ENCODE data around the gene SLC22A5.
A peak's percentile ranks its signal among the peaks of the same experiment; 100 is the strongest.

DNA sequence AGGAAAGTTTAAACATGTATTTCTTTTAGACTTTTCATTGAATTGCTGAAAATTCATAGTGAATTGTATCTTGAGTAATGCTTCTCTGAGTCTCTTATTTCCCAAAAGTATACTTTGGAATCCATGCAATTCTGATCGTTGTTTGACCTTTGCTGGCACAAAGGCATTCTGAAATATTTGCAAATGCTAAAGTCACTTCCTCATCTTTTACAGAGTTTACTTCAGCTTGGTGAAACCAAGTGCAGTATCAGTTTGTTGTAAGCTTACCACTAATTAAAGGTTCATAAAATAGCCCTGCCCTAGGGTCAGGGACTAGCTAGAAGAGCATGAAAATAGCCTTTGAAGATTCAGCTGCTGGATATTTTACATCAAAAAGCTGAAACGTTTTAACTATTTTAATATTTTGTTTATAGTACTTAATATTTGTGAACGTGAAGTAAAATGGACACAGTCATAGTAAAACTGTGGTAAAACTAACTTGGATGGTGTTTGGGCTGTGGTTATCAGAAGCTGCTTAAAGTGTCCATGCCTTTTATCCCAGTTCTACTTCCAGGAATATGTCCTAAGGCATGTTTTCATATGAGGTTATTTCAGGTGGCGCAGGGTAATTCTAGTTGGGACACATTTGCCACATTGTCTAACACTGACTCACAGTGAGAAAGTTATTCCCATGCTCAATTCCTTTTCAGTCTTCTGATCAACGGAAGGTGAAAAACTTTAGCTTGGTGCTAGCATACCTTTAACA is 45.3 kb downstream of the SLC22A5 start:
- TF ChIP-seq, protein P1, sequence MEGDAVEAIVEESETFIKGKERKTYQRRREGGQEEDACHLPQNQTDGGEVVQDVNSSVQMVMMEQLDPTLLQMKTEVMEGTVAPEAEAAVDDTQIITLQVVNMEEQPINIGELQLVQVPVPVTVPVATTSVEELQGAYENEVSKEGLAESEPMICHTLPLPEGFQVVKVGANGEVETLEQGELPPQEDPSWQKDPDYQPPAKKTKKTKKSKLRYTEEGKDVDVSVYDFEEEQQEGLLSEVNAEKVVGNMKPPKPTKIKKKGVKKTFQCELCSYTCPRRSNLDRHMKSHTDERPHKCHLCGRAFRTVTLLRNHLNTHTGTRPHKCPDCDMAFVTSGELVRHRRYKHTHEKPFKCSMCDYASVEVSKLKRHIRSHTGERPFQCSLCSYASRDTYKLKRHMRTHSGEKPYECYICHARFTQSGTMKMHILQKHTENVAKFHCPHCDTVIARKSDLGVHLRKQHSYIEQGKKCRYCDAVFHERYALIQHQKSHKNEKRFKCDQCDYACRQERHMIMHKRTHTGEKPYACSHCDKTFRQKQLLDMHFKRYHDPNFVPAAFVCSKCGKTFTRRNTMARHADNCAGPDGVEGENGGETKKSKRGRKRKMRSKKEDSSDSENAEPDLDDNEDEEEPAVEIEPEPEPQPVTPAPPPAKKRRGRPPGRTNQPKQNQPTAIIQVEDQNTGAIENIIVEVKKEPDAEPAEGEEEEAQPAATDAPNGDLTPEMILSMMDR (IDR thresholded peaks at IDR 0.05), result peak in 1 of 3 donors; percentile 47
- TF ChIP-seq POLR2AphosphoS5 (IDR thresholded peaks at IDR 0.05), result peak in 1 of 3 donors; percentile 73

Measured in breast epithelium (tissue), 3 donors.